GM12878 (cell line): Measurements from ENCODE around the gene ABCC11. TPM values are rescaled to one million over a fixed set of nuclear protein-coding genes. Genes with fewer than 3 reads are reported as not detected.

Source experiments
- ATAC-seq: fragments of 200-7000 bp; cut with Tn5 transposase; 3 replicates; pipeline ENCODE4 v1.9.1; 2020; ENCODE audit warnings: mild to moderate bottlenecking, moderate library complexity
- BruUV-seq: library from RNA; stranded (reverse); fragments of 400-500 nt; replicated peaks from 2 replicates; lab custom pipeline; 2021; lab: Mats Ljungman, UMichigan
- CTCF ChIA-PET: fragments of 300-600 bp; sonication (Branson Sonifier 250); formaldehyde crosslinking; extraction: SDS; loops from one replicate; lab custom pipeline; 2021; ENCODE audit warnings: inconsistent platforms; lab: Yijun Ruan, JAX
- POLR2A ChIA-PET: fragments of 350-600 bp; formaldehyde crosslinking; extraction: SDS; loops from one replicate; lab custom pipeline; 2021; ENCODE audit warnings: inconsistent platforms; lab: Charles Lee
- RAD21 ChIA-PET: fragments of 300-600 bp; sonication (Branson Sonifier 250); formaldehyde crosslinking; loops from one replicate; lab custom pipeline; 2023; ENCODE audit warnings: antibody characterized with exemption; ENCODE audit not compliant: unreplicated experiment; lab: Charles Lee
- SMC1A ChIA-PET: fragments of 300-600 bp; sonication (Branson Sonifier 250); formaldehyde crosslinking; loops from one replicate; lab custom pipeline; 2023; ENCODE audit not compliant: unreplicated experiment, uncharacterized antibody; lab: Charles Lee
- DNase-seq: peaks from one replicate; pipeline ENCODE4 v3.0.0-alpha.2; 2011; ENCODE audit warnings: low read depth, low spot score
- FAIRE-seq: peaks from 3 replicates; lab custom pipeline; 2011; peaks lifted over from hg19 to GRCh38; lab: Jason Lieb, UNC
- H2AFZ ChIP-seq: 2 replicates; pipeline ENCODE4 v1.6.0; 2011; ENCODE audit warnings: low read depth, low read length, control low read depth; ENCODE audit not compliant: control insufficient read depth
- H3K27ac ChIP-seq: 2 replicates; pipeline ENCODE4 v1.5.1; 2011; ENCODE audit warnings: control low read depth; ENCODE audit not compliant: control insufficient read depth, insufficient read depth
- H3K27me3 ChIP-seq, 2 experiments: replicated peaks in 1 of 2; 2 replicates each; pipeline versions ENCODE4 v1.6.0 to v1.6.1; 2011; ENCODE audit warnings: low read length in 1 of 2; ENCODE audit not compliant: control insufficient read depth in 2 of 2, insufficient read depth in 2 of 2
- H3K36me3 ChIP-seq, 2 experiments: 2 replicates each; pipeline ENCODE4 v1.5.1; 2011; ENCODE audit warnings: low read length in 1 of 2; ENCODE audit not compliant: control insufficient read depth in 2 of 2, insufficient read depth in 2 of 2
- H3K4me1 ChIP-seq: 2 replicates; pipeline ENCODE4 v1.6.1; 2011; ENCODE audit warnings: mild to moderate bottlenecking, low read length, moderate library complexity, mixed read lengths; ENCODE audit not compliant: control insufficient read depth, insufficient read depth
- H3K4me2 ChIP-seq: 2 replicates; pipeline ENCODE4 v1.6.0; 2011; ENCODE audit warnings: control low read depth; ENCODE audit not compliant: control insufficient read depth, insufficient read depth
- H3K4me3 ChIP-seq: fragments of 200-600 bp; sonication (generic); 2 replicates; pipeline ENCODE4 v1.5.1; 2016
- H3K79me2 ChIP-seq: 2 replicates; pipeline ENCODE4 v1.6.0; 2011; ENCODE audit warnings: low read length; ENCODE audit not compliant: control insufficient read depth, insufficient read depth
- H3K9ac ChIP-seq: 2 replicates; pipeline ENCODE4 v1.8.0; 2011; ENCODE audit warnings: low read length, control low read depth, mixed read lengths; ENCODE audit not compliant: control insufficient read depth, insufficient read depth
- H3K9me3 ChIP-seq: replicated peaks from 3 replicates; pipeline ENCODE4 v1.5.1; 2011; ENCODE audit warnings: mild to moderate bottlenecking, low read length; ENCODE audit not compliant: control insufficient read depth, insufficient read depth
- H4K20me1 ChIP-seq: 2 replicates; pipeline ENCODE4 v1.6.0; 2011; ENCODE audit not compliant: control insufficient read depth, insufficient read depth
- CEBPB ChIP-seq, 2 experiments: fragments of 150-350 bp in 1 of 2; IDR thresholded peaks; 2 replicates each; pipeline ENCODE4 v1.6.1; 2012 to 2014; ENCODE audit warnings: low read depth in 2 of 2, low read length in 2 of 2, borderline replicate concordance in 1 of 2, inconsistent platforms in 1 of 2
- ESRRA ChIP-seq: IDR thresholded peaks from 2 replicates; pipeline ENCODE4 v1.6.1; 2012; ENCODE audit warnings: mild to moderate bottlenecking, low read length, improper control_type of control experiment
- EZH2 ChIP-seq: IDR thresholded peaks from 2 replicates; pipeline ENCODE4 v1.6.1; 2012; ENCODE audit warnings: low read depth, mild to moderate bottlenecking, control low read depth, inconsistent platforms, low read length, borderline replicate concordance; ENCODE audit not compliant: control insufficient read depth
- SUPT20H ChIP-seq: IDR thresholded peaks from 2 replicates; pipeline ENCODE4 v1.6.1; 2011; ENCODE audit warnings: low read depth, mild to moderate bottlenecking, low read length, moderate library complexity, borderline replicate concordance; ENCODE audit not compliant: control insufficient read depth
- WRNIP1 ChIP-seq: IDR thresholded peaks from 2 replicates; pipeline ENCODE4 v1.6.1; 2011; ENCODE audit warnings: low read depth, low read length, improper control_type of control experiment, borderline replicate concordance
- YBX1 ChIP-seq: fragments of 450-650 bp; IDR thresholded peaks from 2 replicates; pipeline ENCODE4 v1.6.1; 2016; ENCODE audit warnings: antibody characterized with exemption
- ZSCAN29 ChIP-seq: fragments of 450-650 bp; IDR thresholded peaks from 2 replicates; pipeline ENCODE4 v1.6.1; 2017; ENCODE audit warnings: mild to moderate bottlenecking, moderate library complexity
- WGBS: methylation state at CpG from one replicate; pipeline ENCODE4 v1.1.6; 2016; ENCODE audit warnings: low lambda C conversion rate; ENCODE audit not compliant: insufficient replicate concordance, insufficient coverage; ENCODE audit errors: missing lambda C conversion rate; 5-methylcytosine and 5-hydroxymethylcytosine counted together
- in situ Hi-C: fragments of 300-500 bp; cut with MboI; formaldehyde crosslinking; loops from 9 replicates; pipeline ENCODE4 v1.14.3; 2018; ENCODE audit warnings: mixed read lengths
- intact Hi-C: fragments of 100-400 bp; cut with micrococcal nuclease; formaldehyde crosslinking; loops from one replicate; pipeline ENCODE4 v1.14.2; 2022; ENCODE audit not compliant: unreplicated experiment
- polyA plus RNA-seq, 11 experiments: library from polyadenylated mRNA; depleted of rRNA in 4 of 11; unstranded in 6 of 11; stranded (reverse) in 5 of 11; fragments of >200 nt; fragmentation: Nextera tagmentation in 4 of 11; fragmentation: Illumina TruSeq in 1 of 11; extraction: Ambion mirVana in 4 of 11; extraction: Trizol in 1 of 11; gene quantifications; 1 replicate in 1 of 11; 2 replicates in 10 of 11; pipeline versions ENCODE4 v1.2.1 to v1.2.3, GENCODE V29; 2011 to 2016; ENCODE audit warnings: inconsistent platforms in 2 of 11, missing spikeins in 2 of 11, low read depth in 1 of 11
- total RNA-seq, 4 experiments: library from RNA; depleted of rRNA in 3 of 4; stranded (reverse); fragments of >200 nt in 3 of 4; fragmentation: Illumina TruSeq in 1 of 4; extraction: Trizol in 1 of 4; gene quantifications; 2 replicates each; pipeline versions ENCODE4 v1.2.1 to v1.2.3, GENCODE V29; 2013 to 2021
- TF ChIP-seq, protein P1 (sequence below): fragments of 450-650 bp; formaldehyde crosslinking; IDR thresholded peaks from 2 replicates; pipeline ENCODE4 v1.5.0; 2022; ENCODE audit warnings: mild to moderate bottlenecking, missing genetic modification characterization
- TF ChIP-seq, protein P2 (sequence below): fragments of 450-650 bp; IDR thresholded peaks from 2 replicates; pipeline ENCODE4 v1.6.1; 2017; ENCODE audit warnings: borderline replicate concordance
- TF ChIP-seq, protein P3 (sequence below): IDR thresholded peaks from 2 replicates; pipeline ENCODE4 v1.6.1; 2012; ENCODE audit warnings: improper control_type of control experiment, low read depth, low read length; ENCODE audit not compliant: insufficient replicate concordance
- TF ChIP-seq, protein P4 (sequence below): IDR thresholded peaks from 2 replicates; pipeline ENCODE4 v1.6.1; 2012; ENCODE audit warnings: low read length, inconsistent platforms

Gene ABCC11
- total and polyA plus RNA-seq, 10 of the 15 experiments (the other 5 are each of a cell fraction or from before 2014, with no cell fraction given), result 0.04 to 0.20 (median 0.10) TPM; not detected in 6

DNA sequence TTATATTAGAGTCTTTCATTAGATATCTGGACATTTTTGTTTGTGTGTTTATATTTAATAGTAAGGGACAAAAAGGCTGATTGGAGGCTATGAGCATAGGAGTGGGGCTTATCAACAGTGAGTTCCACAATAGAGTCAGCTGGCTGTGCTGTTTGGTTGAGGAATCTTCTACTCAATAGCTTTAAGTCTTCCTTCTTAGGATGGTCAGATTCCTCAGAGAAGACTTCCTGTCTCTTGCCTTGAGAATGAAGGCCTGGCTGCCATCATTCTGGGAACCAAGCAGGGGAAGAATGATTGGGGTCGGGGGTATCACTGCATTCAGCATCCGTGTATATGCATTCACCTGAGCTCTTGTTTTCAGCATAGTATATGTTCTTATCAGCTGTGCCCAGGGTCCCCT is 31.9 kb upstream of the ABCC11 start:
- Histone ChIP-seq H3K27me3 (no peaks in the 10 kb centered on the region), H3K4me2 (no peak overlapping the region), H4K20me1 (no peaks in the 10 kb centered on the region), H3K36me3 (peaks cover 0 to 16% of the 10 kb centered on the region in 2 experiments; a peak in 1 of 4 replicates), H3K79me2 (no peaks in the 10 kb centered on the region), H3K27ac (no peak overlapping the region), H3K9ac (no peak overlapping the region), H3K4me3 (no peak overlapping the region), H3K4me1 (no peaks in the 10 kb centered on the region), H3K9me3 (no peaks in the 10 kb centered on the region), H2AFZ (no peak overlapping the region)
- WGBS, result 97% methylated on average over 2 of the region's 2 CpGs
- ChIA-PET CTCF (interaction anchor here (1.3 to 1.6 kb wide), 2 partner anchors 77 to 344 kb away, joined by 3 to 6 read pairs; no protein-coding TSS in a partner anchor), SMC1A (interaction anchor here (1.2 kb wide), 1 partner anchor 27 kb away, joined by 4 read pairs; no protein-coding TSS in a partner anchor), POLR2A (interaction anchor here (0.6 kb wide), 1 partner anchor 32 kb away, joined by 3 read pairs; the partner anchor contains the start of gene ABCC11), RAD21 (interaction anchor here (1.5 kb wide), 1 partner anchor 351 kb away, joined by 3 read pairs; no protein-coding TSS in a partner anchor)
- DNase-seq (no peak), FAIRE-seq (no peak), ATAC-seq (no peak)
- intact Hi-C loops (no loop called here), in situ Hi-C loops (no loop called here)
- no TSS peak for BruUV-seq
- TF ChIP-seq ESRRA (no peak), WRNIP1 (no peak), YBX1 (no peak), EZH2 (no peak), CEBPB (IDR thresholded peaks at IDR 0.05; ENCODE audit: borderline replicate concordance in 1 of 2, low read depth in 2 of 2, low read length in 2 of 2) (no peak), ZSCAN29 (no peak), SUPT20H (no peak)
- TF ChIP-seq, protein P1, sequence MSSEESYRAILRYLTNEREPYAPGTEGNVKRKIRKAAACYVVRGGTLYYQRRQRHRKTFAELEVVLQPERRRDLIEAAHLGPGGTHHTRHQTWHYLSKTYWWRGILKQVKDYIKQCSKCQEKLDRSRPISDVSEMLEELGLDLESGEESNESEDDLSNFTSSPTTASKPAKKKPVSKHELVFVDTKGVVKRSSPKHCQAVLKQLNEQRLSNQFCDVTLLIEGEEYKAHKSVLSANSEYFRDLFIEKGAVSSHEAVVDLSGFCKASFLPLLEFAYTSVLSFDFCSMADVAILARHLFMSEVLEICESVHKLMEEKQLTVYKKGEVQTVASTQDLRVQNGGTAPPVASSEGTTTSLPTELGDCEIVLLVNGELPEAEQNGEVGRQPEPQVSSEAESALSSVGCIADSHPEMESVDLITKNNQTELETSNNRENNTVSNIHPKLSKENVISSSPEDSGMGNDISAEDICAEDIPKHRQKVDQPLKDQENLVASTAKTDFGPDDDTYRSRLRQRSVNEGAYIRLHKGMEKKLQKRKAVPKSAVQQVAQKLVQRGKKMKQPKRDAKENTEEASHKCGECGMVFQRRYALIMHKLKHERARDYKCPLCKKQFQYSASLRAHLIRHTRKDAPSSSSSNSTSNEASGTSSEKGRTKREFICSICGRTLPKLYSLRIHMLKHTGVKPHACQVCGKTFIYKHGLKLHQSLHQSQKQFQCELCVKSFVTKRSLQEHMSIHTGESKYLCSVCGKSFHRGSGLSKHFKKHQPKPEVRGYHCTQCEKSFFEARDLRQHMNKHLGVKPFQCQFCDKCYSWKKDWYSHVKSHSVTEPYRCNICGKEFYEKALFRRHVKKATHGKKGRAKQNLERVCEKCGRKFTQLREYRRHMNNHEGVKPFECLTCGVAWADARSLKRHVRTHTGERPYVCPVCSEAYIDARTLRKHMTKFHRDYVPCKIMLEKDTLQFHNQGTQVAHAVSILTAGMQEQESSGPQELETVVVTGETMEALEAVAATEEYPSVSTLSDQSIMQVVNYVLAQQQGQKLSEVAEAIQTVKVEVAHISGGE (CRISPR knock-in tag), result no peak
- TF ChIP-seq, protein P2, sequence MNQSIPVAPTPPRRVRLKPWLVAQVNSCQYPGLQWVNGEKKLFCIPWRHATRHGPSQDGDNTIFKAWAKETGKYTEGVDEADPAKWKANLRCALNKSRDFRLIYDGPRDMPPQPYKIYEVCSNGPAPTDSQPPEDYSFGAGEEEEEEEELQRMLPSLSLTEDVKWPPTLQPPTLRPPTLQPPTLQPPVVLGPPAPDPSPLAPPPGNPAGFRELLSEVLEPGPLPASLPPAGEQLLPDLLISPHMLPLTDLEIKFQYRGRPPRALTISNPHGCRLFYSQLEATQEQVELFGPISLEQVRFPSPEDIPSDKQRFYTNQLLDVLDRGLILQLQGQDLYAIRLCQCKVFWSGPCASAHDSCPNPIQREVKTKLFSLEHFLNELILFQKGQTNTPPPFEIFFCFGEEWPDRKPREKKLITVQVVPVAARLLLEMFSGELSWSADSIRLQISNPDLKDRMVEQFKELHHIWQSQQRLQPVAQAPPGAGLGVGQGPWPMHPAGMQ, result no peak
- TF ChIP-seq, protein P3, sequence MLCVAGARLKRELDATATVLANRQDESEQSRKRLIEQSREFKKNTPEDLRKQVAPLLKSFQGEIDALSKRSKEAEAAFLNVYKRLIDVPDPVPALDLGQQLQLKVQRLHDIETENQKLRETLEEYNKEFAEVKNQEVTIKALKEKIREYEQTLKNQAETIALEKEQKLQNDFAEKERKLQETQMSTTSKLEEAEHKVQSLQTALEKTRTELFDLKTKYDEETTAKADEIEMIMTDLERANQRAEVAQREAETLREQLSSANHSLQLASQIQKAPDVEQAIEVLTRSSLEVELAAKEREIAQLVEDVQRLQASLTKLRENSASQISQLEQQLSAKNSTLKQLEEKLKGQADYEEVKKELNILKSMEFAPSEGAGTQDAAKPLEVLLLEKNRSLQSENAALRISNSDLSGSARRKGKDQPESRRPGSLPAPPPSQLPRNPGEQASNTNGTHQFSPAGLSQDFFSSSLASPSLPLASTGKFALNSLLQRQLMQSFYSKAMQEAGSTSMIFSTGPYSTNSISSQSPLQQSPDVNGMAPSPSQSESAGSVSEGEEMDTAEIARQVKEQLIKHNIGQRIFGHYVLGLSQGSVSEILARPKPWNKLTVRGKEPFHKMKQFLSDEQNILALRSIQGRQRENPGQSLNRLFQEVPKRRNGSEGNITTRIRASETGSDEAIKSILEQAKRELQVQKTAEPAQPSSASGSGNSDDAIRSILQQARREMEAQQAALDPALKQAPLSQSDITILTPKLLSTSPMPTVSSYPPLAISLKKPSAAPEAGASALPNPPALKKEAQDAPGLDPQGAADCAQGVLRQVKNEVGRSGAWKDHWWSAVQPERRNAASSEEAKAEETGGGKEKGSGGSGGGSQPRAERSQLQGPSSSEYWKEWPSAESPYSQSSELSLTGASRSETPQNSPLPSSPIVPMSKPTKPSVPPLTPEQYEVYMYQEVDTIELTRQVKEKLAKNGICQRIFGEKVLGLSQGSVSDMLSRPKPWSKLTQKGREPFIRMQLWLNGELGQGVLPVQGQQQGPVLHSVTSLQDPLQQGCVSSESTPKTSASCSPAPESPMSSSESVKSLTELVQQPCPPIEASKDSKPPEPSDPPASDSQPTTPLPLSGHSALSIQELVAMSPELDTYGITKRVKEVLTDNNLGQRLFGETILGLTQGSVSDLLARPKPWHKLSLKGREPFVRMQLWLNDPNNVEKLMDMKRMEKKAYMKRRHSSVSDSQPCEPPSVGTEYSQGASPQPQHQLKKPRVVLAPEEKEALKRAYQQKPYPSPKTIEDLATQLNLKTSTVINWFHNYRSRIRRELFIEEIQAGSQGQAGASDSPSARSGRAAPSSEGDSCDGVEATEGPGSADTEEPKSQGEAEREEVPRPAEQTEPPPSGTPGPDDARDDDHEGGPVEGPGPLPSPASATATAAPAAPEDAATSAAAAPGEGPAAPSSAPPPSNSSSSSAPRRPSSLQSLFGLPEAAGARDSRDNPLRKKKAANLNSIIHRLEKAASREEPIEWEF, result no peak
- TF ChIP-seq, protein P4, sequence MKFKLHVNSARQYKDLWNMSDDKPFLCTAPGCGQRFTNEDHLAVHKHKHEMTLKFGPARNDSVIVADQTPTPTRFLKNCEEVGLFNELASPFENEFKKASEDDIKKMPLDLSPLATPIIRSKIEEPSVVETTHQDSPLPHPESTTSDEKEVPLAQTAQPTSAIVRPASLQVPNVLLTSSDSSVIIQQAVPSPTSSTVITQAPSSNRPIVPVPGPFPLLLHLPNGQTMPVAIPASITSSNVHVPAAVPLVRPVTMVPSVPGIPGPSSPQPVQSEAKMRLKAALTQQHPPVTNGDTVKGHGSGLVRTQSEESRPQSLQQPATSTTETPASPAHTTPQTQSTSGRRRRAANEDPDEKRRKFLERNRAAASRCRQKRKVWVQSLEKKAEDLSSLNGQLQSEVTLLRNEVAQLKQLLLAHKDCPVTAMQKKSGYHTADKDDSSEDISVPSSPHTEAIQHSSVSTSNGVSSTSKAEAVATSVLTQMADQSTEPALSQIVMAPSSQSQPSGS, result no peak
